Activated CD8-positive, alpha-beta memory T cell treated with anti-CD3 and anti-CD28 coated beads for 36 hours (primary cell): ENCODE results near the gene PAX3. TPM values are rescaled to one million over a fixed set of nuclear protein-coding genes. Genes with fewer than 3 reads are reported as not detected.

ENCODE experiments used
- CTCF ChIA-PET: fragments of 350-600 bp; sonication (Branson Sonifier 250); formaldehyde crosslinking; loops from one replicate; lab custom pipeline; 2021; ENCODE audit warnings: antibody characterized with exemption; lab: Charles Lee
- POLR2A ChIA-PET: fragments of 350-600 bp; sonication (Branson Sonifier 250); formaldehyde crosslinking; loops from one replicate; lab custom pipeline; 2021; ENCODE audit warnings: antibody characterized with exemption; lab: Charles Lee
- total RNA-seq, 2 experiments: library from RNA; stranded (reverse); gene quantifications; one replicate each; pipeline ENCODE4 v1.2.3, GENCODE V29; 2021

The PAX3 gene
- total RNA-seq, 2 experiments from 2014 or later = not detected

DNA sequence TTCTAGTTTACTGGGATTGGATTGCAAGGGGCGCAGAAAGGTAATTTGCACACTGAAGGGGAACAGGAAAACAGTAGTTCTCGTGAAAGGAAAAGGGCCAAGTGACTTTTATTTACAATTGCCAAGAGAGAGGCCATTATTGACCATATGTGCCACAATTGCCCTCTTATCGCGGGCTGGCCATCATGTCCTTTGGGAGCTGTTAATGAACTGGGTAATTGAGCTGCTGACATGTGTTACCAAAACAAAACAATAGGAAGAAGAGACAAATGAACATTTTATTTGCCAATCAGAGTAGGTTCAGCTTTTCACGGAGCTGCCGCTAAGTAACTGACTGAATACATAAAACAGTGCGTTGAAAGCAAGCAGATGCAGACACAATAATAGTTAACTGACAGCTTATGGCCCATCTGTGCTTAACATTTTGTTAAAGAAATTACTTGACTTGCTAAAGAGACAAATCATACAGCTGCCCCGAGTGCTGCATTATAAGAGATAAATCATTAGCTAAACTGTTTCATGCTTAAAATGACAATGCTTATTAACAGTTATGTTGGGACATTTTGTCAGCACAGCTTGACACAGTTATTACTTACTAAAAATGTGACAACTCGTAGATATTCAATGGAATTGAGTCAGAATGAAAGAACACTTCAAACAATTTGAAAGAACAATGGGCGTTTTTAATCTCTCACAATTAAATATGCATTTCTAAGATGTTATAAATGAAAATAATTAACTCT is 57.5 kb downstream of the PAX3 start:
- POLR2A ChIA-PET = no interaction called here
- CTCF ChIA-PET = no interaction called here

DNA sequence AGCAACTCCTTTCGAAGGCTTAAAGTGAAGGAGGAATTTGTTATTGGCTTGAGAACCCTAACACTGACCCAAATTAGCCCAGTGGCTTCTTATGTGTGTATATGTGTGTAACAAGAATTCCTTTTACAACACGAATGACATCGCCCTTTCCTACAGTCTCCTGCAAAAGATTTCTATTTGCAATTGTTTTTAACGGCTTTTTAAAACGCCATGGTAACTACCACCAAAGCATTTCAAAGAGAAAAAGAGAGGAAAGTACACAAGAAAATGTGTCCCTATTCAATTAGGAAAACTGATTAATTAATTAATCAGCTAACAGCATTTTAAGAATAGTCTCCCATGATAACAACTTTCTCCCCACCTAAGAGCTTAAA is 58.1 kb downstream of the PAX3 start:
- ChIA-PET POLR2A (no interaction called here), CTCF (no interaction called here)

DNA sequence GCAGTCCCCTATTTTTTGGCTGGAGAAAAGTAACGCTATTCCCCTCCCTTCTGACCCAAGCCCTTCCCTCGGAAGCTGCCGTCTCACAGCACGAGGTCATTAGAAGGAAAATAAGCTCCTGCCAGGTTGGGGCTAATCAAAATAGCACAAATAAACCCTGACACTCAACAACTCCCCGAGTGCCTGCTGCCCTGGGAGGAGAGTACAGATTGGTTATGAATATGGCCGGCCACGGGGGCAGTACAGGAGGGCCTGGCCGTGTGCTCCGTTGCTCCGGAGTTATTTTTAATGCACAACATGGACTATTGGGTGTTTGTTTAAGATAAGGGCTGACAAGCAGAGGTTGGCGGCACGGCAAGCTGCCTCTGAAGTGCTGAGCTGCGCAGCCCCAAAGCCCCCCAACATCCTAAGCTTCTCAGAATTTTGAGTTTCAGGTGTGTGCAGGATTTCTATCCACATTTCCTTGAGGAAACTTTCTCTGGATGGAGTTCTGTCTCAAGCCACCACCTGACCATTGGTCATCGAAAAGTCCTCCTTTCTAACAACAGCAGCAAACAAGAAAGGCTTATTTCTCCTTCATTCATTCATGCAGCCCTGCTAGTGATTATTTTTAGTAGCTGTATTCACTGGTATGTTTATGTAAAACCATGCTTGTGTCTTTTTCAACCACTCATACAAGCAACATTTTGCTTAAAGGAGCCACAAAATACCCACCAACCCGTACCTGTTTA is 58.7 kb downstream of the PAX3 start:
- ChIA-PET POLR2A (no interaction called here), CTCF (no interaction called here)

DNA sequence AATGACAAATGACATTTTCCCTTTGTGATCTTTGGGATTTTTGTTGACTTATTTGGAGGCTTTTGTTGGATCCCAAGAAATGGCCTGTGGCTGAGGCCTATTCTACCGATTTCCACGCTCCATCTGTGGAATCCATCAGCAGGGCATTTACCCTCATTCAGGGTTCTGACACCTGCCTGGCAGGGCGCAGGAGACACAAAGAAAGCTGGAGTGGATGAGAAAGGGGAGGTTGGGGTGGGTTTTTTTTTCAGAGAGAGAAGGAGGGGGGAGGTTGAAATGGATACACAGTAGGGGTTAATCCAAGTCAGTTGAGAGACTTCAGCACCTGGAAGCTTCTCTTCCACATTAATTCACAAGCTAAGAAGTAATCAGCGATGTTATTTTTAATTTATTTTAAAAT is 59.7 kb downstream of the PAX3 start:
- CTCF ChIA-PET = interaction anchor here (0.7 kb wide), 1 partner anchor 848 kb away, joined by 3 read pairs; no protein-coding TSS in a partner anchor
- POLR2A ChIA-PET = no interaction called here

DNA sequence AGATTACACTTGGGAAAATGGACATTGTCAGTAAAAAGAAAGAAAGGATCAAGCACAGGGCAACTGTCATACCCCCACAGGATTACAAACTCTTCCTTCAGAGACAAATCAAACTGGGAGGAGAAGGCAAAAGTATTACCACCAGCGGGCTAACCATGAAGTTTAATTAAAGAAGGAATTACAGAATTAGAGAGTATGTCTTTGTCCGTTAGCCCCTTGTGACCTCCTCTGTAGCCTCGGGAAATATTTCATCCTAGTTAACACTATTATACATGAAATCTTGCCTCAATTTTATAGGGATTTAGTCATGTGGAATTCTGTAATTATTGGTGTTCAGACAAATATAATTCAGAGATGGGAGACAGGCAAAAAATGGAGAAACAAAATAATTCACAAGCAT is 60.7 kb downstream of the PAX3 start:
- CTCF ChIA-PET = no interaction called here
- POLR2A ChIA-PET = no interaction called here

DNA sequence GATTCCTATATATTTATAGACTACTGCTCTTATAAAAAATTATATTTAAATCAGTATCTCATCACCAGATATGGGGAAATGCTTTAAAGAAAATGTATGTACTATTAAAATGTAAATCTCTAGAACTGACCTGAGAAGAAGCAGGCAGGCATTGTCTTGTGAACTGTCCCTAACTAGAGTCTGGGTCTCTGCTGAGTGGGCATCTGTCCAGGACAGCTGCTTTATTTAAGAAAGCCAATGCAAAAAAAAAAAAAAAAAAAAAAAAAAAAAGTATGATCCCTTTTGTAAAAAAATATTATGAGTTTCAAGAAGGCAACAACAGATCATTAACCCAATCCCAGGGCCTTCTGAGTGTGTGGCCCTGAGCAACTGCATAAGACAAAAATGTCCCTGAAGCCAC is 66.0 kb downstream of the PAX3 start:
- POLR2A ChIA-PET = no interaction called here
- CTCF ChIA-PET = interaction anchor here (0.6 kb wide), 1 partner anchor 19 kb away, joined by 5 read pairs; no protein-coding TSS in a partner anchor

DNA sequence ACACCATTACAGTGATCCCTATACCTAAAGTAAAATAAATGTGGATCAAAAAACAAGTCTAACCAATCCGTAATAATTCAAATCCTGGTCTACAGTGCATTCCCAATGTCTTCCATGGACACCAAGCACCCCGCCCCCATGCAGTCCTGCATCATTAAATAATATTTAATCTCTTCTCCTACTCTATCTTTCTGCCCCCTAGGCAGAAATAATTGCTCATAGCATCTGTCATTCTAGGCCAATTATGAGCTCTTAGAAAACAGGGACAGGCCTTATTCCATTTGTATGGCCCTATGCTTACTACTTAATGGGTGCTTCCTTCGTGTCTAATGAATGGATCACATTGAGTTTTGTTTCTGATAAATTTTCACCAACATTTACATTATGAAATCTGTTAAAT is 66.4 kb downstream of the PAX3 start:
- POLR2A ChIA-PET = no interaction called here
- CTCF ChIA-PET = interaction anchor here (0.6 kb wide), 1 partner anchor 20 kb away, joined by 5 read pairs; no protein-coding TSS in a partner anchor

DNA sequence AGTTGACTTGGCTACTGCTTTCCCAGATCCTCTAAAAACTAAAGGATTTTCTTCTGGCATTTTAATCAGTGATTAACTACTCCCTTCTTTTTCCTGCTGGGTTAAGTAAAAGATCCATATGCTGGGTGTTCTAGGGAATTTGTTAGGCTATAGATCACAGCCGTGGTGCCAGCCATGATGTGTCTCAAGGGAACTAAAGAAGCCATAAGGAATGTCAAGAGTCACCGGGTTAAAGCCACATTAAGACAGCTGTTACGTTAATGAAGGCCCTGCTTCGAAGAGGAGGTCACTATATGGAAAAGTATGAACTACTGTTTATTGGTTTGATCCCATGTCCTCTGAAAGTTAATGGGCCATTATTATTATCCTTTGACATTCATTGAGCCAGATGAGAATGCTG is 70.7 kb downstream of the PAX3 start:
- CTCF ChIA-PET = no interaction called here
- POLR2A ChIA-PET = no interaction called here

DNA sequence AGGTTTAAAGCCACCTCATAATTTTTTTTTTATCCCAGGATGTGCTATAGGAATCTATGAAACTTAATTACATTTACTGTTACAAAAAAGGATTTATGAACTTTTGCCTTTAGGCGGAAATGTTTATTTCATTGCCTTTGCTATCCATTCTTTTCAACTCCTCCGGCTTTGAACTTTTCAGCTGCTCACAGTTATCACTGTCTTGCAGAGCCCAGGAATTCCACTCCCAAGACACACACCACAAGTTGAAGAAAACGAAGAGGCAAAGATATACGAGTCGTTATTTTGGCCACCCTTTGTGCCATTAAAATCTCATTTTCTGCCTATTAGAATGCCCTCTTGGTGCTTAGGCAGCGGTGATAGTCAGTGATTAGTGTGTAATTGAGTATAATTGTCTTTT is 80.0 kb downstream of the PAX3 start:
- ChIA-PET POLR2A (no interaction called here), CTCF (no interaction called here)

DNA sequence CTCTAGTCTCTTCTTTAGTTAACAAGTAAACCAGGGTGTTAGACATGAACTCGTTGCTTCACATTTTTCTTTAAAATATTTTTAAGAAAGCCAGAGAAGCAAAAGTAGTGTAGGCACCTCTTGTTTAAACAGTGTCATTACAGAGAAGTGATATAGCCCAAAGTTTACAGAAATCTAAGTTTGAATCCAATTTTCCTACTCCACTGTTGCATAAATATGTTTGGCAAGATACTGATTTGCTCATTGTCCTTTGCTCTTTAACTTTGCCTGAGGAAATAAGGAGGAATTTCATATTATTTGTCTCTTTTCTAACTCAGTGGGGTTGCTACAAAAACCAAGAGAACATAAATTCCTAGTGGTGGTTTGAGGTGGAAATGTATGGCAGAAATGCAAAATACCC is 81.1 kb downstream of the PAX3 start:
- POLR2A ChIA-PET = no interaction called here
- CTCF ChIA-PET = no interaction called here

DNA sequence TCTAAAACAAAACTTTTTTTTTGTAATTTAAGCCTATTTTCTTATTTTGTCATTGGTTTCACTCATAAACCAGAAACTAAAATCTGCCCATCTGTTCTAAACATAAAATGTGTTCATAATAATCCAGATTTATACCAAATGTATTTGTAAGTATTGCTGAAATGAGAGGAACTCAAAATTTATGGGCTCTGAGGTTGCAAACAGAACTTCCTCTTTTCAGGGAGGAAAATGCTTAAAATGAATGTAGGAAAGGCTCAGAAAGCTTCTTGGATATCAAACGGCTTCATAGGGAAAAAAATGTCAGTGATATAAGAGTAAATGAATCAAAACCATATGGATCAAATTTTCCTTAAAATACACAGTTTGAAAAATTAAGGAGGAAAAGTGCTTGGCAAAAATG is 83.9 kb downstream of the PAX3 start:
- ChIA-PET POLR2A (no interaction called here), CTCF (no interaction called here)

DNA sequence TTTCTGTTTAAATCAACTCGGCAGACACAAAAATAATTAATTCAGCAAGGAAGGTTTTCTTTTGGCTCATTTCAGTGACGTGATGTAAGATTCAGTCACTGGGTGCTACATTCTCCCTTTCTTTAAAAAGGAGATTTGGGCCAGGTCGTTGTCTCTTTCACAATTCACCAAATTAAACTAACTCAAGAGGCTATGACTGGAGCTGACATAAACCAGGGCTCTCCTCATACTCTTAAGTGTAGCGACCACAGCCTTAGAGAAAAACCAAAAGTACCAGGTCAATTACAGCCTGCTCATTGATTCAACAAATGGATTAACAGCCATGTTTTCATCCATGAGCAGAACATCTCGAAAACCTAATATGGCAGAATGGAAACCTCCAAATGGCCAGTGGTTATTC is 85.7 kb downstream of the PAX3 start:
- CTCF ChIA-PET = no interaction called here
- POLR2A ChIA-PET = no interaction called here

DNA sequence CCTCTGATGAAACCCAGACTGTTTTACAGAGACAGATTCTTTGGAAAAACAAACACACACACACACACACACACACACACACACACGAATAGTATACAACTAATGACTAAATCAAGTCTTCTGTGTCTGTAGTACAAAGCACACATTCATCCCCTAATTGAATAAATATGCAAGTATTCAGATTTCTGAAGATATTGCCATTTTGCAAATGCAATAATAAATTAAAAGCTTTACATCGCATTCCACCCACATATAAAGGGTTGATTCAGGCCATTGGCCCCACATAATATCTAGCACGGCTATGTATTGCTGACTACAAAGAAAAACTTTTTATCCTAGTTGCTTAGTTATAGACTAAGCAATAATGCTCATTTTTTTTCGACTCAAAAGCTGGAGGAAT is 86.2 kb downstream of the PAX3 start:
- ChIA-PET POLR2A (no interaction called here), CTCF (no interaction called here)

DNA sequence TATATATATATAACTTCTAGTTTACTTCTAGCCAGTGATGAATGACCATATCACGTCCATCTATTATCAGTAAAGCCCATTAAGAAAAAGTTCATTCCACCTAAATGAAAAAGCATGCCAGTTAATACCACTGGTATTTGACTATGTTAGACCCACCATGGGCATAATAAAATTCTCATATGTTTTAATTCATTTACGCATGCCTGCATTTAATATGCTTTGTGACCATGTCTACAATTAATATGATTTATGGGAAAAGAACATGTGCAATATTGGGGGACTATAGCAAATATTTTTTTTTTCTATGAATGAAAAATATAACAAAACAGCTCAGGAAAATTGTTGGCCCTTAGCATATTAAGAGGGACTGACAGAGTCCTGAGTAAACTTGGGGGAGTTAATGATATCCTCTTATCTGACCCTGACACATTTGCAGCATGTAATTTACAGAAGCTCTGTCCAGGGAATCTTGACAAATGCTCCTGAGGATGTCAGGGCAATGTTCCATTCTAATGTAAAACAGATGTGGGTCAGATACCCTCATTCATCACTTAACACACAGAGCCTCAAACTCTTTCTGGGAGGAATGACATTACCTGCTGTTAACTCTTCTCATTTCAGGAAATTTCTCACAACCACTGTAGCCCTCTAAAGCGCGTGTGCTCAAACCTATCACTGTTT is 90.6 kb downstream of the PAX3 start:
- CTCF ChIA-PET = no interaction called here

DNA sequence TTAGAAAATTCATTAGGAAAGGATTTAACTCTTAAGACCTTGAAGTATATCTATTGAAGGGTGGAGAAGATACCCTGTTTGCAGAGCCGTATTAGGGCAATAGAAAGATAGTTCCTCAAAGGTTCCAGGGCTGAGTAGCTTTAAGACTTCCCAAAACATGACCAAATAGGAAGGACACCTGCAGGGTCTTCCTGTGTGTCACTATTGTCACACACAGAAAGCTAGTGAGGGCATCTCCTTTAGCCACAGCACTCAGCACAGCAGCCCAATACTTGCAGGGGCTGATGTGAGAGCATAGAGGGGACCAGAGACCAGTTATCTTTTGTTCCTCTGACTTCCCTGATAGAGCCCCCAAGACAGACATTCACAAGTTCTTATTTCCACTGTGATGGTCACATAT is 93.7 kb downstream of the PAX3 start:
- POLR2A ChIA-PET = no interaction called here
- CTCF ChIA-PET = no interaction called here

More for the DNA sequence above, 90.6 kb downstream of the PAX3 start:
- POLR2A ChIA-PET = no interaction called here

DNA sequence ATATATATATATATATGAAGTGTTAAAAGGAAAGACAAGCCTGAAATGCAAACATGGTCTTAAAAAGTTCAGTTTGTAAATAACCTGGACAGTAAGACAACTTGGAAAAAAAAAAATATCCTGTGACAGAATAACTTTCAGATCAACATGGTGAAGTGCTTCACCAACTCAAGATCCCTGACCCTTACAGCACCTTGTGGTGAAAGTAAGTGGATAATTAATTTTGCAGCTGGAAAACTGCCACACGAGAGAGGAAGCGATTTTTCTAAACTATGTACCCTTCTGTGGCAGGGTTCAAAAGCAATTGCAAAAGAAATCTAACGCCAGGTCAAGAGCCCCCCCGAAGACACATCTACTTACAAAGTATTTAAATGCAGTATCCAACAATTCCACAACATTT is 95.8 kb downstream of the PAX3 start:
- CTCF ChIA-PET = no interaction called here
- POLR2A ChIA-PET = no interaction called here

DNA sequence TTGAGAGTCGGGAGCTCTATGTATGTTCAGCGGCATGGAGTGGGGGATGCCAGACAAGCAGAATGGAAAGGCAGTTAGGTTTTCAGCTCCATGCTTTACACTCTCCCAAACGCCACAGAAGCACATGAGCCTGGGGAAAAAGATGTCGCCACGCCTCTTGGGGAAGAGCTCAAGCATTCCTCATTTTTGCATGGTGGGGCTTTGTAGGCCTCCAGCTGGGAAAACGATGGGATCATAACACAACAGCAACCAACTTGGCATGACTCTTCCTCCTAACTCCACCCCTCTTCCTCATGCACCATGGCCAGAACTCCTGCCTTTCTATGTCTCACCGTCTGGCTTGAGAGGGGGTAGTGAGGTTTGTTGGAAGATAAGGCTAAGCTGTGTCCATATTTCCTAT is 102.6 kb downstream of the PAX3 start:
- CTCF ChIA-PET = no interaction called here
- POLR2A ChIA-PET = no interaction called here

DNA sequence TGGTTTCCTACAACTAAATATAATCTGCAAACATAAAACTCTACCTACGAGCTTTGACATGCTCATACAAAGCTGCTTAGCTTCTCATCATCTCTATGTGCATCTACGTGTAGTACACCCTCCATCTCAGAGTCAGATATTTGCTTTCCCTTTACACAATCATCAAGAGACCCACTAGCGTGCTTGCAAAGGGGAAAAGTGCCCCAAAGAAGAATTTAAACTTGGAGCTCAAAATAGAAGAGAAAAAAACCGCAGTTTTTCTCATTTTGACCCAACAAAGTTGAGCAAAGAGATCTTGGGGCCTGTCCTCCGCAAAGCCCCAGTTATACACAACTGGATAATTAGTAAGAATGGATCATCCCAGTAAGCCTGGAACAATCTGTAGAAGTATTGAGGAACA is 104.1 kb downstream of the PAX3 start:
- ChIA-PET CTCF (no interaction called here), POLR2A (no interaction called here)

DNA sequence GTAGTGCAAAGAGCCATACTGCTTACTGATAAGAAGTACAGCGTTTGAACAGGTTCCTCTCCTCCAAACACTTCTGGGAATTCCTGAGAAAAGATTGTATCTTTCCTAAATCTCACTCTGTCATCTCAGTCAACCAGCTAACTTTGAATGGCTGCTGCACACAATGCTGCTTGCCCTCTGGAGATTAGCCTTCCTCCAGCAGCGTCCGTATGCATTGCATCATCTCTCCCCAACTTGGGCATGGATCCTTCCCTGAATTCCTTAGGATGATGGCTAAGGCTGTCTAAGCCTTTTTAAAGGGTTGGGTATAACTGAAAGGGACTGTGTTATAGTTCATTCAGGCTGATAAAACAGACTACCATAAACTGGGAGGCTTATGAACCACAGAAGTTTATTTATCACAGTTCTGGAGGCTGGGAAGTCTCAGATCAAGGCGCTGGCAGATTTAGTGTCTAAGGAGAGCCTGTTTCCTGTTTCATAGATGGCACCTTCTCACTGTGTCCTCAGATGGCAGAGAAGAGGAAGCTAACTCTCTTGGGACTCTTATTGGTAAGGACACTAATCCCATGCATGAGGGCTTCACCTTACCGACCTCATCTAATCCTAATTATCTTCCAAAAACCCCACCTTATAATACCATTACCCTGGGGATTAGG is 105.3 kb downstream of the PAX3 start:
- POLR2A ChIA-PET = no interaction called here

DNA sequence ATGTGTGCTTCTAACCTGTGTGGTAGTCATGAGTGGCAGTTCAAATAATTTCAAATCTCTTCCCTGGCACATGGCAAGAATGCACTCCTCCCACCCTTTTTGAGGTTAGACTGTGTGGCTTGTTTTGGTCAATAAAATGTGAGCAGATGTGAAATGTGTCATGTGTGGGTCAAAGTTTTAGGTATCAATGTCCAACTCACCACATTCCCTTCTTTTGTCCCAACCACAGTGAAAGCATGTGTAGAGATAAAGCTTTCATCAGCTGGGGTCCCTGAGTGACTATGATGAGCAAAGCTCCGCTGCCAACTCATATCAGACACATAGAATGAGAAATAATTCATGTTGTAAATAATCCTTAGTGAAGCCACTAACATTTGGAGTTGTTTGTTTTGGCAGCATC is 118.2 kb downstream of the PAX3 start:
- CTCF ChIA-PET = no interaction called here
- POLR2A ChIA-PET = no interaction called here

More for the DNA sequence above, 105.3 kb downstream of the PAX3 start:
- CTCF ChIA-PET = no interaction called here
